Right lobe of liver (tissue), 6 donors: ENCODE results near the gene AMOTL2. TPM values are rescaled to one million over a fixed set of nuclear protein-coding genes. Genes with fewer than 3 reads are reported as not detected.

Experiments
- ATAC-seq, 4 donors: fragments of 200-7000 bp; cut with Tn5 transposase; one replicate each; pipeline ENCODE4 v1.9.1; 2020; ENCODE audit warnings: mild to moderate bottlenecking in 4 of 4, moderate library complexity in 4 of 4
- DNase-seq, 3 donors: peaks; one replicate each; pipeline ENCODE4 v3.0.0-alpha.2; 2020
- H3K27ac ChIP-seq, 3 donors: fragments of 200-600 bp; one replicate each; pipeline ENCODE4 v1.8.0; 2022
- H3K27me3 ChIP-seq, 2 donors: fragments of 200-600 bp; one replicate each; pipeline ENCODE4 v1.8.0; 2022
- H3K36me3 ChIP-seq, 4 donors: fragments of 200-600 bp; sonication (generic) in 1 of 4; one replicate each; pipeline versions ENCODE4 v1.5.1 to v1.8.0; 2017 to 2022; ENCODE audit warnings: control low read depth in 1 of 4
- H3K4me1 ChIP-seq, 4 donors: fragments of 200-600 bp; sonication (generic) in 1 of 4; one replicate each; pipeline versions ENCODE4 v1.5.1 to v1.8.0; 2017 to 2022; ENCODE audit warnings: control low read depth in 1 of 4
- H3K4me3 ChIP-seq, 3 donors: fragments of 200-600 bp; one replicate each; pipeline ENCODE4 v1.8.0; 2022
- H3K9me3 ChIP-seq, 4 donors: fragments of 200-600 bp; sonication (generic) in 1 of 4; one replicate each; pipeline versions ENCODE4 v1.5.1 to v1.8.0; 2017 to 2022; ENCODE audit warnings: control low read depth in 1 of 4
- CTCF ChIP-seq, 4 donors: fragments of 200-600 bp in 3 of 4; fragments of 450-650 bp in 1 of 4; IDR thresholded peaks; one replicate each; pipeline versions ENCODE4 v1.5.1 to v1.8.0; 2016 to 2022; ENCODE audit warnings: antibody characterized with exemption in 4 of 4, mild to moderate bottlenecking in 2 of 4
- POLR2A ChIP-seq: fragments of 450-650 bp; IDR thresholded peaks from one replicate; pipeline ENCODE4 v1.6.1; 2017; ENCODE audit warnings: antibody characterized with exemption, mild to moderate bottlenecking
- WGBS: methylation state at CpG from one replicate; pipeline ENCODE4 v1.1.6; 2018; ENCODE audit warnings: low coverage, low lambda C conversion rate; ENCODE audit not compliant: insufficient coverage; ENCODE audit errors: missing lambda C conversion rate; 5-methylcytosine and 5-hydroxymethylcytosine counted together
- intact Hi-C, 2 donors: fragments of 100-400 bp; cut with DNase I; formaldehyde crosslinking; loops; one replicate each; pipeline versions ENCODE4 v1.11.2 to v1.14.1; 2022
- microRNA-seq, 2 donors: library from miRNA; unstranded; fragments of <30 nt; microRNA quantifications; one replicate each; pipeline ENCODE4, GENCODE V29; 2019 to 2020
- small RNA-seq, 2 experiments: library from RNA; depleted of rRNA; stranded (forward); fragments of <200 nt; gene quantifications; one replicate each; pipeline ENCODE3, GENCODE V24; 2016
- total RNA-seq, 6 experiments: library from RNA; depleted of rRNA in 2 of 6; stranded (reverse); fragments of >200 nt in 2 of 6; fragmentation: NEBNext Ultra II Directional in 3 of 6; extraction: Animal tissue kit (Norgen Biotek cat#: 25700) in 3 of 6; gene quantifications; one replicate each; pipeline versions ENCODE4 v1.1.0 to v1.2.4, GENCODE V29; 2016 to 2023
- donor health status: DM: no; HTN: yes; CAD: no.
- donor health status: DM: no; HTN: no; CAD: no.
- donor health status: DM: no; HTN: no; CAD: no.
- donor health status: DM: no; HTN: yes; CAD: no.
- donor health status: DM: no; HTN: yes; CAD: no.

AMOTL2 gene
- total RNA-seq, 6 experiments from 2014 or later = 18.0 to 33.3 (median 21.8) TPM

- H3K27me3 ChIP-seq = no peaks in the 10 kb centered on the region
- intact Hi-C loops = loop anchor here (2.0 to 10.0 kb wide), 5 partner anchors 57 to 172 kb away; no protein-coding TSS in a partner anchor
- H3K4me1 ChIP-seq = peaks cover 0 to 64% (median 30%) of the 10 kb centered on the region in 4 donors
- ATAC-seq (peak; percentile 13 to 52 (median 17)), DNase-seq (peak in 2 of 3 donors; percentile 27 to 66)
- peak overlapping the region; percentile 20 to 92 (median 44) for H3K27ac ChIP-seq
- H3K4me3 ChIP-seq = no peak overlapping the region
- H3K36me3 ChIP-seq = no peaks in the 10 kb centered on the region
- TF ChIP-seq POLR2A = no peak
- TF ChIP-seq CTCF (IDR thresholded peaks at IDR 0.05) = no peak
- no peaks in the 10 kb centered on the region for H3K9me3 ChIP-seq
- WGBS = 42% methylated on average over 8 of the region's 9 CpGs
These were observed 64.1 kb downstream of the AMOTL2 start for GRCh38 chr3:134309987-134310700.

- Histone ChIP-seq H3K27ac (peak overlapping the region in 2 of 3 donors; percentile 13 to 92), H3K36me3 (no peaks in the 10 kb centered on the region), H3K27me3 (no peaks in the 10 kb centered on the region), H3K4me3 (no peak overlapping the region), H3K4me1 (peaks cover 0 to 48% (median 22%) of the 10 kb centered on the region in 4 donors), H3K9me3 (no peaks in the 10 kb centered on the region)
- intact Hi-C loops = loop anchor here (2.0 to 10.0 kb wide), 4 partner anchors 68 to 174 kb away; no protein-coding TSS in a partner anchor
- peak; percentile 68 to 76 (median 68) for ATAC-seq
- peak; percentile 73 to 83 (median 74) for DNase-seq
- TF ChIP-seq POLR2A (no peak), CTCF (IDR thresholded peaks at IDR 0.05) (peak; percentile 96 to 100 (median 97))
- 6% methylated on average over 9 of the region's 11 CpGs for WGBS
These were observed 65.8 kb downstream of the AMOTL2 start for GRCh38 chr3:134308350-134308891.

DNA sequence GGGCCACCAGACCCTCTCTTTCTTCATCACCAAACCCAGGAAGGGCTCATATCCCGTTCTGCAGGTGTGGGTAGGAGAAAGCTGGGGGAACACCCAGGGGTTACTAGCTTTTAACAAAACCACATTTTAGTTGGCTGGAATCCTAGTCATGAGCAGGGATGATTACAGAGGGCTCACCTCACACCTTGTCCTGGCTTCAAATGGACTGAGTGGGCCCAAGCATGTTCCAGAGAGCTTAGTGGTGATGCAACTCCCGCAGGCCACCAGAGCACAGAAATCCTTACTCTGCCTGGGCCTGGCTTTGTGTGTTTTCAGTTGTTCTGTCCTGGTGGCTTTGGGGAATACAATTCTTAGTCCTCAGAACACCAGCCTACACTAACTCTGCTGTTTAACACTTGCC is 66.8 kb downstream of the AMOTL2 start:
- Histone ChIP-seq H3K27ac (no peak overlapping the region), H3K4me3 (no peak overlapping the region), H3K9me3 (no peaks in the 10 kb centered on the region), H3K27me3 (no peaks in the 10 kb centered on the region), H3K36me3 (no peaks in the 10 kb centered on the region), H3K4me1 (peaks cover 0 to 42% (median 22%) of the 10 kb centered on the region in 4 donors)
- intact Hi-C loops = loop anchor here (5.0 to 10.0 kb wide), 3 partner anchors 93 to 175 kb away; no protein-coding TSS in a partner anchor
- no peak for DNase-seq
- WGBS = 11% methylated on average over 1 of the region's 2 CpGs
- TF ChIP-seq CTCF (IDR thresholded peaks at IDR 0.05) (no peak), POLR2A (no peak)
- no peak for ATAC-seq

- Histone ChIP-seq H3K27ac (no peak overlapping the region), H3K36me3 (no peaks in the 10 kb centered on the region), H3K9me3 (no peaks in the 10 kb centered on the region), H3K4me3 (no peak overlapping the region), H3K27me3 (no peaks in the 10 kb centered on the region), H3K4me1 (peaks cover 0 to 32% (median 18%) of the 10 kb centered on the region in 4 donors)
- TF ChIP-seq POLR2A = no peak
- TF ChIP-seq CTCF (IDR thresholded peaks at IDR 0.05) = no peak
- intact Hi-C loops = loop anchor here (5.0 to 10.0 kb wide), 3 partner anchors 92 to 176 kb away; no protein-coding TSS in a partner anchor
- 75% methylated on average over 7 of the region's 7 CpGs for WGBS
- ATAC-seq (no peak), DNase-seq (no peak)
These were observed 67.9 kb downstream of the AMOTL2 start for GRCh38 chr3:134306320-134306719.

Small RNAs within 50 kb of the gene (microRNA-seq; reads per million reads assigned to microRNA genes)
- gene MIR6827 = 0.29 to 0.64 reads per million in 2 donors

Small RNAs within 50 kb of the gene (small RNA-seq; reads per million reads assigned to genes)
- gene HMGN1P9 (0 reads per million in 2 experiments), gene MIR6827 (0 reads per million in 2 experiments)

Other genes starting within 250 kb of the AMOTL2 start
- gene RYK, start 123.6 kb downstream of the AMOTL2 start, total RNA-seq = 10 to 100 TPM; 15.9 to 28.5 (median 17.9) TPM
- gene ANAPC13, start 111.5 kb upstream of the AMOTL2 start, total RNA-seq = 10 to 100 TPM; 23.1 to 46.6 (median 31.7) TPM
- gene CEP63, start 111.6 kb upstream of the AMOTL2 start, total RNA-seq = 10 to 100 TPM in 2 of 6 experiments, 1 to 10 TPM in 4; 8.7 to 14.4 (median 9.1) TPM